SK-N-SH (cell line): Measurements from ENCODE around the gene KMT2C. TPM values are rescaled to one million over a fixed set of nuclear protein-coding genes. Genes with fewer than 3 reads are reported as not detected.

Experiments
- CTCF ChIA-PET: fragments of 300-600, 350-600 bp; formaldehyde crosslinking; extraction: SDS; loops from one replicate; lab custom pipeline; 2021; lab: Yijun Ruan, JAX
- POLR2A ChIA-PET: fragments of 350-600 bp; sonication (Branson Sonifier 250); formaldehyde crosslinking; extraction: SDS; loops from one replicate; lab custom pipeline; 2020; ENCODE audit warnings: antibody characterized with exemption, inconsistent platforms; lab: Yijun Ruan, JAX
- DNase-seq: peaks from one replicate; pipeline ENCODE4 v3.0.0; 2012
- H2AFZ ChIP-seq: fragments of 200-600 bp; sonication (generic); 2 replicates; pipeline ENCODE4 v1.8.1; 2016; ENCODE audit warnings: antibody characterized with exemption, mild to moderate bottlenecking, low read depth
- H3F3A ChIP-seq: fragments of 200-600 bp; sonication (generic); replicated peaks from 2 replicates; pipeline ENCODE3; 2016; ENCODE audit warnings: antibody characterized with exemption, mild to moderate bottlenecking; ENCODE audit not compliant: insufficient read depth
- H3K27ac ChIP-seq, 2 experiments: fragments of 200-500 bp in 1 of 2; fragments of 200-600 bp in 1 of 2; sonication (Bioruptor generic) in 1 of 2; sonication (generic), shearing (Covaris generic) in 1 of 2; 2 replicates each; pipeline versions ENCODE4 v1.5.1 to v1.6.1; 2014 to 2016; ENCODE audit warnings: low read depth in 2 of 2, inconsistent platforms in 1 of 2, low read length in 1 of 2, mild to moderate bottlenecking in 1 of 2, mixed read lengths in 1 of 2
- H3K27me3 ChIP-seq: fragments of 200-600 bp; sonication (generic), shearing (Covaris generic); 2 replicates; pipeline ENCODE4 v1.6.1; 2016; ENCODE audit warnings: mixed run types; ENCODE audit not compliant: insufficient read depth
- H3K36me3 ChIP-seq, 2 experiments: fragments of 200-500 bp in 1 of 2; fragments of 200-600 bp in 1 of 2; sonication (Bioruptor generic) in 1 of 2; sonication (generic) in 1 of 2; replicated peaks in 1 of 2; 2 replicates each; pipeline versions ENCODE3 to v1.5.1; 2014 to 2016; ENCODE audit warnings: low read length in 1 of 2, mild to moderate bottlenecking in 1 of 2; ENCODE audit not compliant: insufficient read depth in 2 of 2, control insufficient read depth in 1 of 2
- H3K4me1 ChIP-seq, 2 experiments: fragments of 200-500 bp in 1 of 2; fragments of 200-600 bp in 1 of 2; sonication (Bioruptor generic) in 1 of 2; sonication (generic), shearing (Covaris generic) in 1 of 2; 2 replicates each; pipeline versions ENCODE4 v1.5.1 to v1.6.1; 2014 to 2016; ENCODE audit warnings: low read depth in 1 of 2, low read length in 1 of 2, mixed run types in 1 of 2; ENCODE audit not compliant: insufficient read depth in 2 of 2, control insufficient read depth in 1 of 2
- H3K4me2 ChIP-seq: fragments of 200-600 bp; sonication (generic), shearing (Covaris generic); 2 replicates; pipeline ENCODE4 v1.6.1; 2017; ENCODE audit warnings: mixed run types
- H3K4me3 ChIP-seq, 2 experiments: fragments of 200-500 bp in 1 of 2; fragments of 200-600 bp in 1 of 2; sonication (Bioruptor generic) in 1 of 2; sonication (generic), shearing (Covaris generic) in 1 of 2; 2 replicates each; pipeline versions ENCODE4 v1.5.1 to v1.8.1; 2014 to 2016; ENCODE audit warnings: low read depth in 2 of 2, inconsistent platforms in 1 of 2, low read length in 1 of 2, mild to moderate bottlenecking in 1 of 2, mixed read lengths in 1 of 2, moderate library complexity in 1 of 2
- H3K79me2 ChIP-seq: fragments of 200-600 bp; sonication (generic); 2 replicates; pipeline ENCODE4 v1.8.1; 2017; ENCODE audit warnings: mild to moderate bottlenecking; ENCODE audit not compliant: insufficient read depth
- H3K9ac ChIP-seq: fragments of 200-600 bp; sonication (generic); 2 replicates; pipeline ENCODE4 v1.6.1; 2017; ENCODE audit warnings: mixed run types
- H3K9me2 ChIP-seq: fragments of 200-600 bp; sonication (generic); 2 replicates; pipeline ENCODE4 v1.6.1; 2017; ENCODE audit warnings: mixed run types
- H3K9me3 ChIP-seq: fragments of 200-600 bp; sonication (generic); 2 replicates; pipeline ENCODE4 v1.6.1; 2017; ENCODE audit warnings: mixed run types, mild to moderate bottlenecking, moderate library complexity
- H4K20me1 ChIP-seq: fragments of 200-600 bp; sonication (generic); 2 replicates; pipeline ENCODE4 v1.6.1; 2017; ENCODE audit warnings: mild to moderate bottlenecking, mixed run types; ENCODE audit not compliant: insufficient read depth
- EP300 ChIP-seq, 2 experiments: IDR thresholded peaks; 2 replicates each; pipeline versions ENCODE4 v1.4.0 to v1.6.1; 2012; ENCODE audit warnings: borderline replicate concordance in 1 of 2, low read depth in 1 of 2, low read length in 1 of 2
- EZH2phosphoT487 ChIP-seq: fragments of 200-600 bp; sonication (generic); IDR thresholded peaks from 2 replicates; pipeline ENCODE4 v1.6.1; 2017; ENCODE audit warnings: low read depth, mixed run types, mild to moderate bottlenecking, antibody characterized with exemption, moderate library complexity, borderline replicate concordance
- FOSL2 ChIP-seq: IDR thresholded peaks from 2 replicates; pipeline ENCODE4 v1.4.0; 2012; ENCODE audit warnings: low read depth, mild to moderate bottlenecking, moderate library complexity, borderline replicate concordance
- GABPA ChIP-seq: IDR thresholded peaks from 2 replicates; pipeline ENCODE4 v1.4.0; 2012; ENCODE audit warnings: low read depth, mild to moderate bottlenecking
- GATA2 ChIP-seq: sonication (generic); formaldehyde crosslinking; IDR thresholded peaks from 2 replicates; pipeline ENCODE4 v1.5.0; 2020; ENCODE audit warnings: mild to moderate bottlenecking, missing genetic modification reagents
- JUND ChIP-seq: IDR thresholded peaks from 2 replicates; pipeline ENCODE4 v1.4.0; 2012
- MXI1 ChIP-seq: IDR thresholded peaks from 2 replicates; pipeline ENCODE4 v1.6.1; 2012; ENCODE audit warnings: mild to moderate bottlenecking, low read depth, low read length, improper control_type of control experiment
- NFIC ChIP-seq: IDR thresholded peaks from 2 replicates; pipeline ENCODE4 v1.4.0; 2012; ENCODE audit warnings: borderline replicate concordance
- NRF1 ChIP-seq: IDR thresholded peaks from 2 replicates; pipeline ENCODE4 v1.6.1; 2012; ENCODE audit warnings: low read depth, mild to moderate bottlenecking, low read length
- POLR2AphosphoS5 ChIP-seq: IDR thresholded peaks from 2 replicates; pipeline ENCODE4 v1.6.1; 2012; ENCODE audit warnings: low read depth, low read length
- RAD21 ChIP-seq: IDR thresholded peaks from 2 replicates; pipeline ENCODE4 v1.6.1; 2012; ENCODE audit warnings: mild to moderate bottlenecking, low read length
- RCOR1 ChIP-seq: fragments of 150-350 bp; IDR thresholded peaks from 2 replicates; pipeline ENCODE4 v1.6.1; 2017; ENCODE audit warnings: antibody characterized with exemption, low read length
- RFX5 ChIP-seq: IDR thresholded peaks from 2 replicates; pipeline ENCODE4 v1.6.1; 2012; ENCODE audit warnings: mild to moderate bottlenecking, improper control_type of control experiment, low read length
- SIN3A ChIP-seq: IDR thresholded peaks from 2 replicates; pipeline ENCODE4 v1.6.1; 2012; ENCODE audit warnings: low read depth, mild to moderate bottlenecking, low read length, moderate library complexity, borderline replicate concordance
- TAF1 ChIP-seq: IDR thresholded peaks from 2 replicates; pipeline ENCODE4 v1.6.1; 2012; ENCODE audit warnings: low read depth, mild to moderate bottlenecking, low read length, moderate library complexity, borderline replicate concordance
- TEAD4 ChIP-seq: IDR thresholded peaks from 2 replicates; pipeline ENCODE4 v1.4.0; 2012; ENCODE audit warnings: mild to moderate bottlenecking, borderline replicate concordance; ENCODE audit not compliant: insufficient read depth
- YY1 ChIP-seq: IDR thresholded peaks from 2 replicates; pipeline ENCODE4 v1.4.0; 2012; ENCODE audit warnings: low read depth, mild to moderate bottlenecking
- WGBS: methylation state at CpG from one replicate; pipeline ENCODE4 v1.1.6; 2017; ENCODE audit warnings: low lambda C conversion rate; 5-methylcytosine and 5-hydroxymethylcytosine counted together
- polyA plus RNA-seq, 3 experiments: library from polyadenylated mRNA; depleted of rRNA; stranded (reverse); fragments of >200 nt; gene quantifications; 2 replicates each; pipeline ENCODE4 v1.2.3, GENCODE V29; 2012
- TF ChIP-seq, protein P1 (sequence below): IDR thresholded peaks from 2 replicates; pipeline ENCODE4 v1.6.1; 2012; ENCODE audit warnings: mild to moderate bottlenecking, low read depth, low read length, moderate library complexity
- TF ChIP-seq, protein P2 (sequence below): IDR thresholded peaks from 2 replicates; pipeline ENCODE4 v1.4.0; 2012; ENCODE audit warnings: low read depth, borderline replicate concordance
- TF ChIP-seq, protein P3 (sequence below): fragments of 200-600 bp; sonication (generic); IDR thresholded peaks from 2 replicates; pipeline ENCODE4 v1.6.1; 2017; ENCODE audit warnings: antibody characterized with exemption, mild to moderate bottlenecking, moderate library complexity

KMT2C gene
- polyA plus RNA-seq, 1 of the 3 experiments (the other 2 are of a cell fraction): 8.0 TPM

DNA sequence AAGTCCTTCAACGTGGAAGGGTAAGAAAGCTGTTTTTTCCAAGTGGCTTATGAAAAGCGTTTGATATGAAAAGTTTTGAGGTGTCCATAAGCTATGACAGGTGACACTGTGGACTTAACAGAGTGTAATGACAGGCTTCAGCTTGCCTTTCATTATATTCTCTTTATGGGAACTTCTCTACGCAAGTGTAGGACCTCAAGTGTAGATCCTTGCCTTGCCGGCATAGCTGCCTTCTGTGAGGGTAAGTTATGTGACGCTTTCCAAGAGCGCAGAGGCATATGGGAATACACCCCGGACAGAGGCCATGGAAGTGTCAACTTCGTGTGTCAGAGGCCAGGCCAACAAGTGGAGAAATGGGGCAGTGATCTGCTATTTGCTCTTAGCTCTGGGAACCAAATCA lies 318.4 kb downstream of the KMT2C start:
- no peak overlapping the region for H2AFZ ChIP-seq
- POLR2A ChIA-PET: no interaction called here
- no peak overlapping the region for H3K4me2 ChIP-seq
- DNase-seq: no peak
- 94% methylated on average over 8 of the region's 8 CpGs for WGBS
- no peak overlapping the region for H3K9ac ChIP-seq
- no peaks in the 10 kb centered on the region for H3K9me2 ChIP-seq
- H4K20me1 ChIP-seq: no peaks in the 10 kb centered on the region
- H3K4me3 ChIP-seq: no peak overlapping the region
- no peaks in the 10 kb centered on the region for H3K9me3 ChIP-seq
- TF ChIP-seq FOSL2: no peak
- no peak for TF ChIP-seq RCOR1
- TF ChIP-seq RFX5: no peak
- no peak for TF ChIP-seq POLR2AphosphoS5
- no peak for TF ChIP-seq EP300 (IDR thresholded peaks at IDR 0.05; ENCODE audit: borderline replicate concordance in 1 of 2, low read depth in 1 of 2, low read length in 1 of 2)
- CTCF ChIA-PET: interaction anchor here (0.6 to 2.0 kb wide), 10 partner anchors 9 to 621 kb away, joined by 3 to 8 read pairs (median 3); no protein-coding TSS in a partner anchor
- H3K4me1 ChIP-seq: no peaks in the 10 kb centered on the region
- no peak overlapping the region for H3K27ac ChIP-seq
- no peaks in the 10 kb centered on the region for H3K79me2 ChIP-seq
- H3K36me3 ChIP-seq: peaks cover 70 to 78% of the 10 kb centered on the region in 2 experiments
- H3K27me3 ChIP-seq: no peaks in the 10 kb centered on the region
- H3F3A ChIP-seq: no peaks in the 10 kb centered on the region

DNA sequence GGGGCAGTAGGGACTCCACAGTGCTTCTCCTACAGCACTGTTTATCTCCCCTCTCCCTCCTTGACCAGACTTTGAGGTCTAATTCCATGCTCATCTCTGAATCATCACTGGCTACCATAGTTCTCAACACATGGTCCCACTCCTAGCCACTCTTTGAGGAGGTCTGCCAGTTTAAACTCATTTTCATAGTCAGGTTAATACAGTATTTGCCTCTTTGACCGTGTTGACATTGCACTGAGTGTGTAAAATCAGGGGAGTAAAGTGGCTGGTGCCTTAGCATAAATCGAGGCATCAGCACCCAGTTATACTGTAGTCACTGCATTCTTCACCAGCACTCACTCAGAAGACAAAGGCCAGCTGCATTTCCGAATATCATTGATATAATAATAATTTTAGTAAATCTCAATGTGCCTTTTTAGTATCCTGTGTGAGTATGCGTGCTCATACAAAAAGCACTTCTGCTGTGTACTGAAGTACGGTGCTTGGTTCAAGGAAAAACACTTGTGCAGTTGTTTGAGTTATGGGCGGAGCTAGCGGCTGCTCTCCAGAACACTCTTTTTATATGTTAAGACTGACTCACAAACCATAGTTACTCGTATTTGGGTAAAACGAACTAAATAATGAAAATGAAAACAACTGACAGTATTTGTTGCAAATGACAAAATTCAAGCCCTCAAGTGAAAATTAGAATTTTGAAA lies 320.6 kb downstream of the KMT2C start:
- Histone ChIP-seq H3K27ac (no peak overlapping the region), H4K20me1 (no peaks in the 10 kb centered on the region), H3K36me3 (peaks cover 60 to 62% of the 10 kb centered on the region in 2 experiments), H3K4me2 (no peak overlapping the region), H3K27me3 (no peaks in the 10 kb centered on the region), H3K4me3 (no peak overlapping the region), H3K79me2 (no peaks in the 10 kb centered on the region), H3K9me2 (no peaks in the 10 kb centered on the region), H2AFZ (no peak overlapping the region), H3K9ac (no peak overlapping the region), H3K4me1 (no peaks in the 10 kb centered on the region), H3F3A (no peaks in the 10 kb centered on the region), H3K9me3 (no peaks in the 10 kb centered on the region)
- DNase-seq: no peak
- ChIA-PET CTCF (interaction anchor here (1.1 kb wide), 1 partner anchor 591 kb away, joined by 3 read pairs; no protein-coding TSS in a partner anchor), POLR2A (interaction anchor here (0.5 kb wide), 1 partner anchor 55 kb away, joined by 3 read pairs; no protein-coding TSS in a partner anchor)
- 91% methylated on average over 9 of the region's 9 CpGs for WGBS
- TF ChIP-seq JUND (no peak), NRF1 (no peak), GATA2 (CRISPR knock-in tag) (no peak), GABPA (no peak), SIN3A (no peak), RCOR1 (no peak), TEAD4 (no peak), EZH2phosphoT487 (no peak), YY1 (no peak), RAD21 (no peak), RFX5 (no peak), MXI1 (no peak), NFIC (no peak), POLR2AphosphoS5 (no peak), FOSL2 (no peak), TAF1 (no peak)
- TF ChIP-seq, protein P1, sequence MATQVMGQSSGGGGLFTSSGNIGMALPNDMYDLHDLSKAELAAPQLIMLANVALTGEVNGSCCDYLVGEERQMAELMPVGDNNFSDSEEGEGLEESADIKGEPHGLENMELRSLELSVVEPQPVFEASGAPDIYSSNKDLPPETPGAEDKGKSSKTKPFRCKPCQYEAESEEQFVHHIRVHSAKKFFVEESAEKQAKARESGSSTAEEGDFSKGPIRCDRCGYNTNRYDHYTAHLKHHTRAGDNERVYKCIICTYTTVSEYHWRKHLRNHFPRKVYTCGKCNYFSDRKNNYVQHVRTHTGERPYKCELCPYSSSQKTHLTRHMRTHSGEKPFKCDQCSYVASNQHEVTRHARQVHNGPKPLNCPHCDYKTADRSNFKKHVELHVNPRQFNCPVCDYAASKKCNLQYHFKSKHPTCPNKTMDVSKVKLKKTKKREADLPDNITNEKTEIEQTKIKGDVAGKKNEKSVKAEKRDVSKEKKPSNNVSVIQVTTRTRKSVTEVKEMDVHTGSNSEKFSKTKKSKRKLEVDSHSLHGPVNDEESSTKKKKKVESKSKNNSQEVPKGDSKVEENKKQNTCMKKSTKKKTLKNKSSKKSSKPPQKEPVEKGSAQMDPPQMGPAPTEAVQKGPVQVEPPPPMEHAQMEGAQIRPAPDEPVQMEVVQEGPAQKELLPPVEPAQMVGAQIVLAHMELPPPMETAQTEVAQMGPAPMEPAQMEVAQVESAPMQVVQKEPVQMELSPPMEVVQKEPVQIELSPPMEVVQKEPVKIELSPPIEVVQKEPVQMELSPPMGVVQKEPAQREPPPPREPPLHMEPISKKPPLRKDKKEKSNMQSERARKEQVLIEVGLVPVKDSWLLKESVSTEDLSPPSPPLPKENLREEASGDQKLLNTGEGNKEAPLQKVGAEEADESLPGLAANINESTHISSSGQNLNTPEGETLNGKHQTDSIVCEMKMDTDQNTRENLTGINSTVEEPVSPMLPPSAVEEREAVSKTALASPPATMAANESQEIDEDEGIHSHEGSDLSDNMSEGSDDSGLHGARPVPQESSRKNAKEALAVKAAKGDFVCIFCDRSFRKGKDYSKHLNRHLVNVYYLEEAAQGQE: no peak
- TF ChIP-seq, protein P2, sequence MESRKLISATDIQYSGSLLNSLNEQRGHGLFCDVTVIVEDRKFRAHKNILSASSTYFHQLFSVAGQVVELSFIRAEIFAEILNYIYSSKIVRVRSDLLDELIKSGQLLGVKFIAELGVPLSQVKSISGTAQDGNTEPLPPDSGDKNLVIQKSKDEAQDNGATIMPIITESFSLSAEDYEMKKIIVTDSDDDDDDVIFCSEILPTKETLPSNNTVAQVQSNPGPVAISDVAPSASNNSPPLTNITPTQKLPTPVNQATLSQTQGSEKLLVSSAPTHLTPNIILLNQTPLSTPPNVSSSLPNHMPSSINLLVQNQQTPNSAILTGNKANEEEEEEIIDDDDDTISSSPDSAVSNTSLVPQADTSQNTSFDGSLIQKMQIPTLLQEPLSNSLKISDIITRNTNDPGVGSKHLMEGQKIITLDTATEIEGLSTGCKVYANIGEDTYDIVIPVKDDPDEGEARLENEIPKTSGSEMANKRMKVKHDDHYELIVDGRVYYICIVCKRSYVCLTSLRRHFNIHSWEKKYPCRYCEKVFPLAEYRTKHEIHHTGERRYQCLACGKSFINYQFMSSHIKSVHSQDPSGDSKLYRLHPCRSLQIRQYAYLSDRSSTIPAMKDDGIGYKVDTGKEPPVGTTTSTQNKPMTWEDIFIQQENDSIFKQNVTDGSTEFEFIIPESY: no peak
- TF ChIP-seq, protein P3, sequence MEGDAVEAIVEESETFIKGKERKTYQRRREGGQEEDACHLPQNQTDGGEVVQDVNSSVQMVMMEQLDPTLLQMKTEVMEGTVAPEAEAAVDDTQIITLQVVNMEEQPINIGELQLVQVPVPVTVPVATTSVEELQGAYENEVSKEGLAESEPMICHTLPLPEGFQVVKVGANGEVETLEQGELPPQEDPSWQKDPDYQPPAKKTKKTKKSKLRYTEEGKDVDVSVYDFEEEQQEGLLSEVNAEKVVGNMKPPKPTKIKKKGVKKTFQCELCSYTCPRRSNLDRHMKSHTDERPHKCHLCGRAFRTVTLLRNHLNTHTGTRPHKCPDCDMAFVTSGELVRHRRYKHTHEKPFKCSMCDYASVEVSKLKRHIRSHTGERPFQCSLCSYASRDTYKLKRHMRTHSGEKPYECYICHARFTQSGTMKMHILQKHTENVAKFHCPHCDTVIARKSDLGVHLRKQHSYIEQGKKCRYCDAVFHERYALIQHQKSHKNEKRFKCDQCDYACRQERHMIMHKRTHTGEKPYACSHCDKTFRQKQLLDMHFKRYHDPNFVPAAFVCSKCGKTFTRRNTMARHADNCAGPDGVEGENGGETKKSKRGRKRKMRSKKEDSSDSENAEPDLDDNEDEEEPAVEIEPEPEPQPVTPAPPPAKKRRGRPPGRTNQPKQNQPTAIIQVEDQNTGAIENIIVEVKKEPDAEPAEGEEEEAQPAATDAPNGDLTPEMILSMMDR: no peak
